Left forelimb (tissue), 1 donor: Measurements from ENCODE around the gene ELAC2.

Source experiments
- DNase-seq: peaks from one replicate; pipeline ENCODE4 v3.0.0-alpha.2; 2018; ENCODE audit warnings: low spot score

Gene ELAC2

GRCh38 chr17:13017655-13018459, at the start of gene ELAC2:
TSS of gene ELAC2 (minus strand) at chr17:13018027. CDS start at chr17:13017947, 80 bp downstream.
- DNase-seq: peak; percentile 98

GRCh38 chr17:13065032-13065431, 47.2 kb upstream of the ELAC2 start:
- DNase-seq: no peak

- DNase-seq: no peak
These were observed 37.3 kb upstream of the ELAC2 start for GRCh38 chr17:13055131-13055530.

- no peak for DNase-seq
These were observed 36.8 kb upstream of the ELAC2 start for GRCh38 chr17:13054666-13055065.

GRCh38 chr17:13051915-13052314, 34.1 kb upstream of the ELAC2 start:
- no peak for DNase-seq

GRCh38 chr17:13047011-13047606, 29.3 kb upstream of the ELAC2 start:
- DNase-seq: no peak

- no peak for DNase-seq
These were observed 28.5 kb upstream of the ELAC2 start for GRCh38 chr17:13046361-13046760.

- peak; percentile 71 for DNase-seq
These were observed 26.8 kb upstream of the ELAC2 start for GRCh38 chr17:13044572-13045065.

- DNase-seq: no peak
These were observed 21.3 kb upstream of the ELAC2 start for GRCh38 chr17:13038931-13039665.

GRCh38 chr17:13036751-13037150, 18.9 kb upstream of the ELAC2 start:
- no peak for DNase-seq

GRCh38 chr17:13035420-13035819, 17.6 kb upstream of the ELAC2 start:
- no peak for DNase-seq

GRCh38 chr17:13031718-13032350, 14.0 kb upstream of the ELAC2 start:
- DNase-seq: no peak

GRCh38 chr17:13030459-13031300, 12.9 kb upstream of the ELAC2 start:
- DNase-seq: no peak

- DNase-seq: no peak
These were observed 12.2 kb upstream of the ELAC2 start for GRCh38 chr17:13030056-13030455.

- DNase-seq: no peak
These were observed 11.5 kb upstream of the ELAC2 start for GRCh38 chr17:13029340-13029739.

GRCh38 chr17:13027246-13027645, 9.4 kb upstream of the ELAC2 start:
- DNase-seq: no peak

GRCh38 chr17:13025687-13026086, 7.9 kb upstream of the ELAC2 start:
- no peak for DNase-seq

- no peak for DNase-seq
These were observed 7.4 kb upstream of the ELAC2 start for GRCh38 chr17:13025258-13025627.

- DNase-seq: peak; percentile 78
These were observed 6.9 kb upstream of the ELAC2 start for GRCh38 chr17:13024526-13025257.

- no peak for DNase-seq
These were observed 6.2 kb upstream of the ELAC2 start for GRCh38 chr17:13024016-13024415.
